ENCODE data around the gene HMCN2.

DNA sequence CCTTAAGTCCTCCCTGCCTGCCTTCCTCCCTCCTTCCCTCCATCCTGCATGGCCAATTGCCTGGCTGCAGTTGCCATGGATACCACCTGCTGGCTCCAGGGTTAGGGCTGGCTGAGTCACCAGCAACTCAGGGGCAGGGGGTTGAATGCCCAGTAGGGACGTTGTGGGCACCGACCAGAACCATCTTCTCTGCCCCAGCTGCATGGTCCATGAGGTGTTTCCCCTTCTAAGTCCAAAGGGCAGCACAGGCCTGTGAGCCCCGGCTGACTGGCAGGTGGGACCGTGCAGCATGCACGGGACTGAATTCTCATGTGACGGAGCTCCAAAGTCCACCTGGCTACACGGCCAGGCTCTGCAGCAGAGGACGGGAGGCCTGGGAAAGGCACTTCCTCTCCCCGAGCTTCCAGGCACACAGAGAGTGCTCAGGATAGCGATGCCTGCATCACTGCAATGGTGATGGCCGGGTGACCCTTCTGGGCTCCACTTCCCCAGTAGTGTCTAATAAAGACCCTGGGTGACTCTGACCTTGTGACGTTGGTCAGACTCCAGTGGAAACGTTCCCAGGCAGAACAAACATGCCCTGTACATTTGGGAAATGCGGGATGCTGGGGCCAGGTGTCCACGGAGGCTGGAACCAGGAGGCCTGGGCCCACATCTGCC is 184.9 kb downstream of the HMCN2 start:
- TF ChIP-seq, protein P1, sequence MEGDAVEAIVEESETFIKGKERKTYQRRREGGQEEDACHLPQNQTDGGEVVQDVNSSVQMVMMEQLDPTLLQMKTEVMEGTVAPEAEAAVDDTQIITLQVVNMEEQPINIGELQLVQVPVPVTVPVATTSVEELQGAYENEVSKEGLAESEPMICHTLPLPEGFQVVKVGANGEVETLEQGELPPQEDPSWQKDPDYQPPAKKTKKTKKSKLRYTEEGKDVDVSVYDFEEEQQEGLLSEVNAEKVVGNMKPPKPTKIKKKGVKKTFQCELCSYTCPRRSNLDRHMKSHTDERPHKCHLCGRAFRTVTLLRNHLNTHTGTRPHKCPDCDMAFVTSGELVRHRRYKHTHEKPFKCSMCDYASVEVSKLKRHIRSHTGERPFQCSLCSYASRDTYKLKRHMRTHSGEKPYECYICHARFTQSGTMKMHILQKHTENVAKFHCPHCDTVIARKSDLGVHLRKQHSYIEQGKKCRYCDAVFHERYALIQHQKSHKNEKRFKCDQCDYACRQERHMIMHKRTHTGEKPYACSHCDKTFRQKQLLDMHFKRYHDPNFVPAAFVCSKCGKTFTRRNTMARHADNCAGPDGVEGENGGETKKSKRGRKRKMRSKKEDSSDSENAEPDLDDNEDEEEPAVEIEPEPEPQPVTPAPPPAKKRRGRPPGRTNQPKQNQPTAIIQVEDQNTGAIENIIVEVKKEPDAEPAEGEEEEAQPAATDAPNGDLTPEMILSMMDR (IDR thresholded peaks at IDR 0.05), result no peak
- TF ChIP-seq POLR2AphosphoS5 (IDR thresholded peaks at IDR 0.05; ENCODE audit: low read depth, low read length) (no peak), SMC3 (IDR thresholded peaks at IDR 0.05; ENCODE audit: low read depth, low read length) (no peak), FOXM1 (IDR thresholded peaks at IDR 0.05; ENCODE audit: low read depth) (no peak), NFIC (IDR thresholded peaks at IDR 0.05; ENCODE audit: borderline replicate concordance) (no peak), TEAD4 (IDR thresholded peaks at IDR 0.05; ENCODE audit: borderline replicate concordance, insufficient read depth) (no peak), GABPA (IDR thresholded peaks at IDR 0.05; ENCODE audit: low read depth) (no peak), YY1 (IDR thresholded peaks at IDR 0.05; ENCODE audit: low read depth) (no peak), RCOR1 (IDR thresholded peaks at IDR 0.05; ENCODE audit: low read length) (no peak), ELF1 (IDR thresholded peaks at IDR 0.05) (no peak), EP300 (IDR thresholded peaks at IDR 0.05; ENCODE audit: borderline replicate concordance in 1 of 2, low read depth in 1 of 2, low read length in 1 of 2) (no peak), RAD21 (IDR thresholded peaks at IDR 0.05; ENCODE audit: low read length) (no peak)
- TF ChIP-seq, protein P2, sequence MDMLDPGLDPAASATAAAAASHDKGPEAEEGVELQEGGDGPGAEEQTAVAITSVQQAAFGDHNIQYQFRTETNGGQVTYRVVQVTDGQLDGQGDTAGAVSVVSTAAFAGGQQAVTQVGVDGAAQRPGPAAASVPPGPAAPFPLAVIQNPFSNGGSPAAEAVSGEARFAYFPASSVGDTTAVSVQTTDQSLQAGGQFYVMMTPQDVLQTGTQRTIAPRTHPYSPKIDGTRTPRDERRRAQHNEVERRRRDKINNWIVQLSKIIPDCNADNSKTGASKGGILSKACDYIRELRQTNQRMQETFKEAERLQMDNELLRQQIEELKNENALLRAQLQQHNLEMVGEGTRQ (IDR thresholded peaks at IDR 0.05; ENCODE audit: borderline replicate concordance, low read depth, low read length), result no peak
